NCI-H2171 (cell line): Measurements from ENCODE around the gene EPB41L5.
"Not testable (repeated sequence)": the region's sequence is repeated elsewhere in the genome, so short reads cannot be mapped to it uniquely, and the experiment has no call there.

Source experiments
- DNase-seq: peaks from one replicate; lab custom pipeline; 2025; lab: John Stamatoyannopoulos, UW

EPB41L5 gene

GRCh38 chr2:120199817-120200459, 187.1 kb downstream of the EPB41L5 start:
- DNase-seq = not testable (repeated sequence)

- DNase-seq = no peak
Observed at GRCh38 chr2:120203251-120204021, 190.6 kb downstream of the EPB41L5 start.

- DNase-seq = no peak
Observed at GRCh38 chr2:120204022-120204405, 191.1 kb downstream of the EPB41L5 start.

GRCh38 chr2:120204417-120204816, 191.5 kb downstream of the EPB41L5 start:
- DNase-seq = no peak

GRCh38 chr2:120204945-120205670, 192.2 kb downstream of the EPB41L5 start:
- no peak for DNase-seq

- no peak for DNase-seq
Observed at GRCh38 chr2:120206022-120206581, 193.2 kb downstream of the EPB41L5 start.

- no peak for DNase-seq
Observed at GRCh38 chr2:120208381-120209353, 195.8 kb downstream of the EPB41L5 start.

- DNase-seq = no peak
Observed at GRCh38 chr2:120209427-120210269, 196.8 kb downstream of the EPB41L5 start.

- no peak for DNase-seq
Observed at GRCh38 chr2:120210270-120210693, 197.4 kb downstream of the EPB41L5 start.

- DNase-seq = no peak
Observed at GRCh38 chr2:120218181-120218580, 205.3 kb downstream of the EPB41L5 start.

GRCh38 chr2:120219291-120219690, 206.4 kb downstream of the EPB41L5 start:
- no peak for DNase-seq

GRCh38 chr2:120219766-120220165, 206.9 kb downstream of the EPB41L5 start:
- DNase-seq = no peak

GRCh38 chr2:120220756-120221155, 207.9 kb downstream of the EPB41L5 start:
- DNase-seq = no peak

GRCh38 chr2:120221616-120222015, 208.7 kb downstream of the EPB41L5 start:
- DNase-seq = no peak

GRCh38 chr2:120222186-120223033, 209.5 kb downstream of the EPB41L5 start:
- DNase-seq = no peak

- peak; percentile 82 for DNase-seq
Observed at GRCh38 chr2:120223034-120223912, 210.4 kb downstream of the EPB41L5 start, which contains the start of gene TMEM185B. Gene TMEM185B, minus strand, starts transcription at chr2:120223400. Its CDS starts 424 bp downstream, at chr2:120222976.

GRCh38 chr2:120224256-120224655, 211.4 kb downstream of the EPB41L5 start:
- DNase-seq = no peak
